Esophagus (tissue), 2 donors: Measurements from ENCODE around the gene GINS1. TPM values are rescaled to one million over a fixed set of nuclear protein-coding genes. Genes with fewer than 3 reads are reported as not detected.

Source experiments
- H3K27ac ChIP-seq, 2 donors: one replicate each; pipeline ENCODE4 v1.5.1; 2013; ENCODE audit warnings: low read depth in 2 of 2, mild to moderate bottlenecking in 2 of 2, inconsistent platforms in 1 of 2, low read length in 1 of 2, moderate library complexity in 1 of 2
- H3K27me3 ChIP-seq, 2 donors: one replicate each; pipeline ENCODE4 v1.6.1; 2013; ENCODE audit warnings: low read length in 2 of 2, control low read depth in 1 of 2, mild to moderate bottlenecking in 1 of 2; ENCODE audit not compliant: insufficient read depth in 2 of 2, control insufficient read depth in 1 of 2
- H3K36me3 ChIP-seq, 2 donors: one replicate each; pipeline ENCODE4 v1.6.1; 2013; ENCODE audit warnings: low read length in 1 of 2; ENCODE audit not compliant: control insufficient read depth in 2 of 2, insufficient read depth in 2 of 2
- H3K4me1 ChIP-seq, 2 donors: one replicate each; pipeline ENCODE4 v1.6.1; 2013; ENCODE audit warnings: low read length in 1 of 2; ENCODE audit not compliant: control insufficient read depth in 2 of 2, insufficient read depth in 2 of 2
- H3K4me3 ChIP-seq, 2 donors: one replicate each; pipeline ENCODE4 v1.5.1; 2013; ENCODE audit warnings: low read length in 2 of 2, mild to moderate bottlenecking in 2 of 2, low read depth in 1 of 2, moderate library complexity in 1 of 2
- H3K9me3 ChIP-seq, 2 donors: one replicate each; pipeline ENCODE4 v1.6.1; 2013; ENCODE audit warnings: mild to moderate bottlenecking in 2 of 2, low read depth in 1 of 2, low read length in 1 of 2, moderate library complexity in 1 of 2; ENCODE audit not compliant: control insufficient read depth in 2 of 2, insufficient read depth in 1 of 2
- WGBS, 2 donors: extraction: QIAGEN DNeasy Blood & Tissue Kit; methylation state at CpG; one replicate each; pipeline ENCODE4 v1.1.7; 2013; 5-methylcytosine and 5-hydroxymethylcytosine counted together
- polyA plus RNA-seq, 2 donors: library from polyadenylated mRNA; stranded (reverse); fragments of 200-250 nt; gene quantifications; one replicate each; pipeline ENCODE4 v1.2.3, GENCODE V29; 2013
- donor health status: healthy with polysubstance abuse.
- donor health status: Bipolar disorder and iron deficiency.

Gene GINS1
- polyA plus RNA-seq, 2 donors = 4.1 to 5.9 TPM

DNA sequence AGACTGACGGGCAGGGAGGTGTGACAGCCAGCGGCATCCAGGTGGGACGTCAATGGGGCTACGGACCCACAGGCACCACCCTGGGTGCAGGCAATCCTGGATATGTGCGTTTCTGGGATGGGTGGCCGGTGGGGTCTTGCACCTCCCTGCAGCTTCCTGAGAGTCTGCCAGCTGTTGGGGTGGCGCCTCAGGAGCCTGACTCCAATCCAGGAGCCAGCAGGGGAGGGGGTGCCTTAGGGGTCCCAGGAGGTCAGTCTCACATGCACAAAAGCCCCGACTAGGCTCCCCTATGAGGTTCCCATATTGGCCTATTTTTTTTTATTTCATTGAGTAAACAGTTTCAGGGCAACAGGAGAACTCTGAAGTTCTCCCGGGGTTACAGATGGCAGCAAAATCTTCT is 73.3 kb downstream of the GINS1 start:
- WGBS, 2 donors = 55 to 71% methylated on average over 9 of the region's 9 CpGs
- H3K27me3 ChIP-seq = no peaks in the 10 kb centered on the region
- peaks cover 0 to 12% of the 10 kb centered on the region in 2 donors for H3K36me3 ChIP-seq
- H3K9me3 ChIP-seq = no peaks in the 10 kb centered on the region
- no peak overlapping the region for H3K27ac ChIP-seq
- H3K4me1 ChIP-seq = peaks cover 2 to 34% of the 10 kb centered on the region in 2 donors
- H3K4me3 ChIP-seq = no peak overlapping the region

DNA sequence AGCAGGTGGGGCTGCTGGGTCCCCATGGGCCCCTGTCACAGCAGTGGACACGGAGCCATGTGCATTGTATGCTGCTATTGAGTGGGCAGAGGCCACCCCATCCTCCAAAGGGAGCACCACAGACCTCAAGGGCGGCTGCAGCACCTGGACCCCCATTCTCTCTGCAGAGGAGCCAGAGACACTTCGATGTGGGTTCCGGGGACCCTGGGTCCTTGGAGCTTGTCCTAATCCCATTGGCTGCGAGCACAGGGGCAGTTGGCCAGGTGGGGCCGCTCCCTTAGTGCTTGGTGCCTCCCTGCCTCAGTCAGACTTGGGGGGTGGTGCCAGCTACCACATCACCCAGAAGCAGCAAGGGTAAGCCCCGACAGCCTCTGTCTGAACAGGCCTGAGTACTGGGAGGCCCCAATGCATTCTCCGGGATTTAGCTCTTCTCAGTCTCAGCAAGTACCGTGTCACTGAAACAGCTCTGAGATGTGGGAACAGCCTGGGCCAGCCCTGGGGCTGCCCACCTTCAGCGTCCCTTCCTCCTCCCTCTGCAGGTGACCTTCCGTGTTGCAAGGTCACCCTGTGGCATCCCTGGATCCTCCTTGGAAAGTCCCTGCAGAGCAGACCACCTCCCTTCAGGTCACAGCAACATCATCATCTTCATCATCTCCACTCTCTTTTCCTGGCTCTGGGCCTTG is 73.9 kb downstream of the GINS1 start:
- 50 to 79% methylated on average over 10 to 11 of the region's 11 CpGs for WGBS, 2 donors
- H3K27me3 ChIP-seq = no peaks in the 10 kb centered on the region
- H3K27ac ChIP-seq = peak overlapping the region; percentile 8 to 21
- H3K4me1 ChIP-seq = peaks cover 2 to 34% of the 10 kb centered on the region in 2 donors
- peaks cover 0 to 9% of the 10 kb centered on the region in 2 donors for H3K36me3 ChIP-seq
- no peaks in the 10 kb centered on the region for H3K9me3 ChIP-seq
- no peak overlapping the region for H3K4me3 ChIP-seq

DNA sequence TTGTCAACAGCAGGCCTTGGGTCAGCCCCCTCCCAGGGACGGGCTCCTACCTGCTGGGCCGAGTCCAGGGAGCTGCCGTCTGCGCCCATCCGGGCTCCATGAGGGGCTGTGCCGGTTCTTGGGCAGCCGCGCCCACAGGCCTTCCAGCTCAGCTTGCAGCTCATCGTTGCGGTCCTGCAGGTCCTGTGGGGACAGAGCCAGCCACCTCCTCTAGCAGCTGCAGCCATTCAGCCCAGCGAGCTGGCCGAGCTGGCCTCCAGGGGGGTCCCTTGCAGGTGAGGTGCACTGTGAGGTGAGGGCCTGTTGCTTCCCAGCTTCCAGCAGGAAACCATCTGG is 74.4 kb downstream of the GINS1 start:
- Histone ChIP-seq H3K9me3 (no peaks in the 10 kb centered on the region), H3K4me1 (peaks cover 2 to 37% of the 10 kb centered on the region in 2 donors)

DNA sequence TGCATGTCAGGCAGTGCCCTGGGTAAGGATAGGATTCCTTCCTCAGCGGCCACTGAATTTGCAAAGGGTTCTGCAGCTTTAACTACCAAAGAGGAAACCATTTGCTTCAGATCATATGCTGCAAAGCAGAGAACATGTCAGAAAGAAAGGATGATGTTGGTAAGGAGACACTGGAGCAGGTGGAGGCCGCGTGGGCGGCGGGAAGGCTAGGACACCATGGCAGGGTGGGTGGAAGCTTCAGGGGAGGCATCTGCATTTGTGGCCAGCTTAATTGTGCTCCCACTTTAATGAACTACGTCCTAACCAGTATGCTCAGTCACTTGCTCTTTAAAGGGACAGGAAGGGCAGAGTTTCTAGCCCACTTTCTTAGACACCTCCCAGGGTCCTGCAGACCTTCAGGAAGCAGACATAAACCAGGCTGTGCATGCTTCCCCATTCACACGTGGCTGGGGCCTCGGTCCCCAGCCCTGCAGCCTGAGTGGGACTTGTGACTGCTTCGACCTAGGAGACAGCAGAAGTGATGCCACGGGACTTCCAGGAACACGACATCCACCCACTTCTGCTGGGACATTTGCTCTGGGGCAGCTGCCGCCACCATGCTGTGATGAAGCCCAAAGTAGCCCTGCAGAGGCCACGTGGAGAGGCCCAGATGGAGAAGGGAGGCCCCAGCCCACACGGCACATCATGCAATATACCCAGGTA is 76.1 kb downstream of the GINS1 start:
- WGBS, 2 donors = 78 to 80% methylated on average over 14 of the region's 14 CpGs
- Histone ChIP-seq H3K4me3 (no peak overlapping the region), H3K27ac (no peak overlapping the region), H3K36me3 (peaks cover 0 to 3% of the 10 kb centered on the region in 2 donors), H3K27me3 (no peaks in the 10 kb centered on the region), H3K9me3 (no peaks in the 10 kb centered on the region), H3K4me1 (peaks cover 2 to 37% of the 10 kb centered on the region in 2 donors)

More for the DNA sequence above, 74.4 kb downstream of the GINS1 start:
- WGBS, 2 donors = 59 to 68% methylated on average over 12 of the region's 12 CpGs
- Histone ChIP-seq H3K27ac (peak overlapping the region in 1 of 2 donors; percentile 8), H3K27me3 (no peaks in the 10 kb centered on the region), H3K4me3 (no peak overlapping the region), H3K36me3 (peaks cover 0 to 4% of the 10 kb centered on the region in 2 donors)

DNA sequence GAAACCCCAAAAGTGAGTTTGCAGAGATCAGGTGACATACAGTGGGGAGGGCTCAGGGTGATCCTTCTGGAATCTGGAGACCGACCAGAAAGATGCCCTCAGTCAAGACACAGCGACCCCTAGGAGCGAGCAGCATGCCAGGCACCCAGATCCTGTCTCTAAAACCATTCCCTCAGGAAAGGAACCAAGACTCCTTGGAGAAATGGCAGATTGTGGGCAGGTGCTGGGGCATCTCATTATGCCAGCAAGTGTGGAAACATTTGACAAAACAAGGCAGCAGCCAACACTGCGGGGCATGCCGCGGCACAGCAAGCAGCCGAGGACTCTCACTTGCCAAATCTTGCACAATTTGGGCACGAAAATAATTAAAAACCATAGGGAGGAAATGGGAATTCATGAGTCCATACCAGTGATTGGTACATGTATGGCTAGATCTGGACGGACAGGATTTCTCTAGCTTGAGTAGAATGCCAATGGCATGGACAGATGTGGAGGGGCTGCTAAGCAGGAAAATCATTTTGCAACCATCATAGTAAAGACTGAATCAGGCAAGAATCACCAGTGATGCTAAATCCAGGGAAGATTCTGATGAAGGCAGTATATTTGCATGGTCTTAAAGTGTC is 76.9 kb downstream of the GINS1 start:
- Histone ChIP-seq H3K36me3 (peaks cover 3 to 5% of the 10 kb centered on the region in 2 donors), H3K27me3 (no peaks in the 10 kb centered on the region), H3K9me3 (no peaks in the 10 kb centered on the region), H3K4me3 (no peak overlapping the region), H3K4me1 (peaks cover 2 to 31% of the 10 kb centered on the region in 2 donors), H3K27ac (peak overlapping the region; percentile 37 to 57)
- 49 to 62% methylated on average over 9 of the region's 9 CpGs for WGBS, 2 donors

DNA sequence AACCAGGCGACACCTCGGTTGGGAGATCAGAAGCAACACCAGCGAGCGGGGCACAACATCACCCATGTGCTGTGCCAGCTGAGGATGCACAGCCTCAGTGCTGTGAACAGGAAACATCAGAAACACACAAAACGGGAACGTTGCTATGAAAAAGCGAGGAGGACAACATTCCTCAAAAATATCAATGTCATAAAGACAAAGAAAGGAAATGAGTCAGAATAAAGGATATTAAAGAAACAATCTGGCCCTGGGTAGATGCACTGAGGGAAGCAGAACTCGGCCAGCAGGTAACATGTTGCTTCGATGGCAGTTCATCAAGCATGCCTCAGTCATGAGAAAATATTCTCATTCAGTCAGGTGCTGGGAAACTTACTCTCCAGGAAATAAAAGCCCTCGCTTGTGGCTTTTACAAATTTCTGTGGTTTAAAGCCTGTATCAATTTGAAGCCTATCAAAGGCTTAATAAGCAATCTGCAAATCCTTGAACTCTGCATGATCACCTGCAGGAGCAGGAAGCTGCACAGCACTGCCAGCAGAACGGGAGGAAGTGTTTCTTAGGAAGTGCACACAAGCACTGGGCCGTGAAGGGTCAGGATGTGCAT is 77.5 kb downstream of the GINS1 start:
- no peaks in the 10 kb centered on the region for H3K27me3 ChIP-seq
- peaks cover 5 to 6% of the 10 kb centered on the region in 2 donors for H3K36me3 ChIP-seq
- no peak overlapping the region for H3K4me3 ChIP-seq
- peaks cover 0 to 24% of the 10 kb centered on the region in 2 donors for H3K4me1 ChIP-seq
- H3K9me3 ChIP-seq = no peaks in the 10 kb centered on the region
- 29 to 34% methylated on average over 12 of the region's 12 CpGs for WGBS, 2 donors
- peak overlapping the region in 1 of 2 donors; percentile 37 for H3K27ac ChIP-seq

DNA sequence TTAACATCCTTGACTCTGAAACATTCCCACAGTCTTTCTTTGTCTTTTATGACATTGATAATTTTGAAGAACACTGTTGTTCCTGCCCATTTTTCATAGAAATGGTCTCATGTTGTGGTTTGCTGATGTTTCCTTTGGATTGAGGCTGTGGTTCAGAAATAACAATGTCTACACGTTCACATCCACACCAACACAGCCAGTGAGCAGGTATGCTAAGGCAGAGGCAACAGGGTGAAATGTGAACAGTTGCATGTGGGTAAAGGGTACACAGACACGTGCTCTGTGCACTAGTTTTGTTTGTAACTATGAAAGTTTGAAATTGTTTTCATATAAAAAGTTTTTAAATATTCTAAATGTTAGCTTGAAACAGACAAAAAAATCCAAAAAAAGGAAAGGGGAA is 78.4 kb downstream of the GINS1 start:
- WGBS, 2 donors = 59 to 67% methylated on average over 2 of the region's 2 CpGs
- H3K36me3 ChIP-seq = peaks cover 5 to 10% of the 10 kb centered on the region in 2 donors
- no peaks in the 10 kb centered on the region for H3K9me3 ChIP-seq
- H3K27me3 ChIP-seq = no peaks in the 10 kb centered on the region
- H3K27ac ChIP-seq = no peak overlapping the region
- no peak overlapping the region for H3K4me3 ChIP-seq
- peaks cover 0 to 23% of the 10 kb centered on the region in 2 donors for H3K4me1 ChIP-seq

DNA sequence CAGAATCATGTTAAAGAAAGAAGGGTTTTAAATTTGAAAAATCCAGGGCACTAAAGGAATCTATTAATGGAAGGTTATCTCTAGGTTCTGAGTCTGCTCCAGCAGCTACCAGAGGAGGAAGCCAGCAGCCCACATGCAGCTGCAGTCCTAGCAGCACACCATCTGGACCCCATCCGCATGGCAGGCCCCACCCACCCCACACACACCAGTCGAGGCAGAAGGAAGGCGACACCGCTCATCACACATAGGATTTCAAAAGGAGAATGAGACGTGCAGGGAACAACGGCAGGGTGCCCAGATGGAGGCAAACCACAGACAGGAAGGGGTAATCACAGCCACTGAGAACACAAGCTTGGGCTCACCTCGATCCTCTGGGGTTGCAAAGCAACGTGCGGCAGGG is 78.9 kb downstream of the GINS1 start:
- no peak overlapping the region for H3K27ac ChIP-seq
- H3K4me1 ChIP-seq = peaks cover 0 to 19% of the 10 kb centered on the region in 2 donors
- H3K4me3 ChIP-seq = no peak overlapping the region
- no peaks in the 10 kb centered on the region for H3K9me3 ChIP-seq
- H3K36me3 ChIP-seq = peaks cover 5 to 12% of the 10 kb centered on the region in 2 donors
- H3K27me3 ChIP-seq = no peaks in the 10 kb centered on the region
- 42 to 50% methylated on average over 9 of the region's 9 CpGs for WGBS, 2 donors

DNA sequence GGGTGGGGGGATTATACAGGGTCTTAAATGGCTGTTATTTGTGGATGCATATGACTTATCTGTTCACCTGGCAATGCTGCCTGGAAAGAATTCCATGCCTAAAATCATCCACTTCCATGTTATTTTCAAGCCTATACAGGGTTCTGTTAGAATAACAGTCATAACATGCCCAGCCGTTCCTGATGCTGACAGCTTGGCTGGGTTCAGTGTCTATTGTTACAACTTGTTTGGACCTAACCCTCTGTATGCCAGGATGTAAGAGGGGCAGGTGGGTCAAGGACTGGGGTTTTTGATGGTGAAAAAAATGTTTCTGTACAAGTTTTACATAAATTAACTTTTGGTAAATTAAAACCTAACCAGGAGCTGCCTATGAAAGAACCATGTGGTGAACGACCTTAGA is 79.8 kb downstream of the GINS1 start:
- Histone ChIP-seq H3K4me1 (peaks cover 0 to 14% of the 10 kb centered on the region in 2 donors), H3K4me3 (no peak overlapping the region), H3K36me3 (peaks cover 5 to 12% of the 10 kb centered on the region in 2 donors), H3K27ac (peak overlapping the region in 1 of 2 donors; percentile 23), H3K27me3 (no peaks in the 10 kb centered on the region), H3K9me3 (no peaks in the 10 kb centered on the region)
- 29 to 44% methylated on average over 2 of the region's 2 CpGs for WGBS, 2 donors
